ENCODE results near the gene MINDY2.

DNA sequence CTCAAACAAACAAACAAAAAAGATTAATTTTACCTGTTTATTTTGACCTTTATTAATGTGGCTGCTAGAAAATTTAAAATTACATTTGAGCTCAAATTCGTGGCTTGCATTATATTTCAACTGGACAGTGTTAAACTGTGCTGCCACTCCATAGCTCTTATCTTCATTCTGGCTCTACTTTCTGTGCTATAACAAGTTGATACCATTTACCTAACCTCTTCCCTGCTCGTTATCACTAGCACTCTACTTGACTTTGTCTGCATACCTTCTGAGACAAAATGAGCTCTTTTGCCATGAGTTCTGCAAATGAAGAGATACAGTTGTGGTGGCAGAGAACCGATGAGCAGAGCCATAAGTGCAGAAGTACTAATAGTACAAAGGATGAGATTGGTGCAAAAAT, 26.4 kb downstream of the MINDY2 start:
- TF ChIP-seq, protein P1, sequence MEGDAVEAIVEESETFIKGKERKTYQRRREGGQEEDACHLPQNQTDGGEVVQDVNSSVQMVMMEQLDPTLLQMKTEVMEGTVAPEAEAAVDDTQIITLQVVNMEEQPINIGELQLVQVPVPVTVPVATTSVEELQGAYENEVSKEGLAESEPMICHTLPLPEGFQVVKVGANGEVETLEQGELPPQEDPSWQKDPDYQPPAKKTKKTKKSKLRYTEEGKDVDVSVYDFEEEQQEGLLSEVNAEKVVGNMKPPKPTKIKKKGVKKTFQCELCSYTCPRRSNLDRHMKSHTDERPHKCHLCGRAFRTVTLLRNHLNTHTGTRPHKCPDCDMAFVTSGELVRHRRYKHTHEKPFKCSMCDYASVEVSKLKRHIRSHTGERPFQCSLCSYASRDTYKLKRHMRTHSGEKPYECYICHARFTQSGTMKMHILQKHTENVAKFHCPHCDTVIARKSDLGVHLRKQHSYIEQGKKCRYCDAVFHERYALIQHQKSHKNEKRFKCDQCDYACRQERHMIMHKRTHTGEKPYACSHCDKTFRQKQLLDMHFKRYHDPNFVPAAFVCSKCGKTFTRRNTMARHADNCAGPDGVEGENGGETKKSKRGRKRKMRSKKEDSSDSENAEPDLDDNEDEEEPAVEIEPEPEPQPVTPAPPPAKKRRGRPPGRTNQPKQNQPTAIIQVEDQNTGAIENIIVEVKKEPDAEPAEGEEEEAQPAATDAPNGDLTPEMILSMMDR (IDR thresholded peaks at IDR 0.05), result no peak
- TF ChIP-seq TCF7L2 (IDR thresholded peaks at IDR 0.05; ENCODE audit: low read depth, low read length), result no peak
